ENCODE data around the gene TMPRSS5. TPM values are rescaled to one million over a fixed set of nuclear protein-coding genes. Genes with fewer than 3 reads are reported as not detected.
"Not testable (repeated sequence)": the region's sequence is repeated elsewhere in the genome, so short reads cannot be mapped to it uniquely, and the experiment has no call there.

TMPRSS5 gene
- total RNA-seq, 1 donor from 2014 or later: 1.3 TPM

GRCh38 chr11:113715882-113716625, 9.9 kb upstream of the TMPRSS5 start:
- H3K27me3 Mint-ChIP-seq (ENCODE audit: unreplicated experiment): no peaks in the 10 kb centered on the region
- no peak for DNase-seq
- H3K4me1 Mint-ChIP-seq (ENCODE audit: low read depth, unreplicated experiment): no peaks in the 10 kb centered on the region
- TF ChIP-seq, protein P1, sequence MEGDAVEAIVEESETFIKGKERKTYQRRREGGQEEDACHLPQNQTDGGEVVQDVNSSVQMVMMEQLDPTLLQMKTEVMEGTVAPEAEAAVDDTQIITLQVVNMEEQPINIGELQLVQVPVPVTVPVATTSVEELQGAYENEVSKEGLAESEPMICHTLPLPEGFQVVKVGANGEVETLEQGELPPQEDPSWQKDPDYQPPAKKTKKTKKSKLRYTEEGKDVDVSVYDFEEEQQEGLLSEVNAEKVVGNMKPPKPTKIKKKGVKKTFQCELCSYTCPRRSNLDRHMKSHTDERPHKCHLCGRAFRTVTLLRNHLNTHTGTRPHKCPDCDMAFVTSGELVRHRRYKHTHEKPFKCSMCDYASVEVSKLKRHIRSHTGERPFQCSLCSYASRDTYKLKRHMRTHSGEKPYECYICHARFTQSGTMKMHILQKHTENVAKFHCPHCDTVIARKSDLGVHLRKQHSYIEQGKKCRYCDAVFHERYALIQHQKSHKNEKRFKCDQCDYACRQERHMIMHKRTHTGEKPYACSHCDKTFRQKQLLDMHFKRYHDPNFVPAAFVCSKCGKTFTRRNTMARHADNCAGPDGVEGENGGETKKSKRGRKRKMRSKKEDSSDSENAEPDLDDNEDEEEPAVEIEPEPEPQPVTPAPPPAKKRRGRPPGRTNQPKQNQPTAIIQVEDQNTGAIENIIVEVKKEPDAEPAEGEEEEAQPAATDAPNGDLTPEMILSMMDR (IDR thresholded peaks at IDR 0.05; ENCODE audit: partially characterized antibody, unreplicated experiment): no peak
- no peak overlapping the region for H3K4me3 Mint-ChIP-seq (ENCODE audit: unreplicated experiment)
- H3K27ac Mint-ChIP-seq (ENCODE audit: unreplicated experiment): no peak overlapping the region
- H3K36me3 Mint-ChIP-seq (ENCODE audit: unreplicated experiment): peaks cover 41% of the 10 kb centered on the region
- H3K9me3 Mint-ChIP-seq (ENCODE audit: unreplicated experiment): peaks cover 4% of the 10 kb centered on the region

DNA sequence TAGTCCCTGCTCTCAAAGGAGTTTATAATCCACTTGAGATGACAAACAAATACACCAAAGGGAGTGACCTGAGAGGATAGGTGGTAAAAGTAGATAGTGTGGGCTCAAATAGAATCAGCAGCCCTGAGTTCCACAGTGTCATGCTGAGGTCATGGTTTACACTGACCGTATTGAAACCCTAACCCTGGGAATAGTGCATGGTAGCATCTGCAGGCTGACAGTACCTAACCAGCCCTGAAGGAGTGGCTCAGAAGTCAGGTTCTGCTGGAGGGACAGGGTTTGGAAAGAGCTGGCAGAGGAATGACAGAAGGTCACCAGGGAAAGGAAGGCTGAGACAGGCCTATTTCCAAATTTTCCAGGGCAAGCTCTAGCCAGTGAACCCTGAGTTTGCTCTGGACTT, 9.2 kb upstream of the TMPRSS5 start:
- no peak for DNase-seq
- H3K36me3 Mint-ChIP-seq (ENCODE audit: unreplicated experiment): peaks cover 35% of the 10 kb centered on the region
- TF ChIP-seq, protein P1 (IDR thresholded peaks at IDR 0.05; ENCODE audit: partially characterized antibody, unreplicated experiment): no peak
- peaks cover 4% of the 10 kb centered on the region for H3K9me3 Mint-ChIP-seq (ENCODE audit: unreplicated experiment)
- H3K4me1 Mint-ChIP-seq (ENCODE audit: low read depth, unreplicated experiment): no peaks in the 10 kb centered on the region
- H3K27ac Mint-ChIP-seq (ENCODE audit: unreplicated experiment): no peak overlapping the region
- H3K27me3 Mint-ChIP-seq (ENCODE audit: unreplicated experiment): no peaks in the 10 kb centered on the region
- no peak overlapping the region for H3K4me3 Mint-ChIP-seq (ENCODE audit: unreplicated experiment)

GRCh38 chr11:113710989-113711388, 4.9 kb upstream of the TMPRSS5 start:
- no peak for DNase-seq
- peaks cover 5% of the 10 kb centered on the region for H3K9me3 Mint-ChIP-seq (ENCODE audit: unreplicated experiment)
- H3K4me3 Mint-ChIP-seq (ENCODE audit: unreplicated experiment): no peak overlapping the region
- peaks cover 26% of the 10 kb centered on the region for H3K36me3 Mint-ChIP-seq (ENCODE audit: unreplicated experiment)
- H3K27me3 Mint-ChIP-seq (ENCODE audit: unreplicated experiment): peaks cover 1% of the 10 kb centered on the region
- H3K4me1 Mint-ChIP-seq (ENCODE audit: low read depth, unreplicated experiment): no peaks in the 10 kb centered on the region
- H3K27ac Mint-ChIP-seq (ENCODE audit: unreplicated experiment): no peak overlapping the region
- TF ChIP-seq, protein P1 (IDR thresholded peaks at IDR 0.05; ENCODE audit: partially characterized antibody, unreplicated experiment): no peak

GRCh38 chr11:113703551-113703950, 2.6 kb downstream of the TMPRSS5 start:
- H3K9me3 Mint-ChIP-seq (ENCODE audit: unreplicated experiment); DNase-seq; H3K4me1 Mint-ChIP-seq (ENCODE audit: low read depth, unreplicated experiment); H3K27me3 Mint-ChIP-seq (ENCODE audit: unreplicated experiment); H3K4me3 Mint-ChIP-seq (ENCODE audit: unreplicated experiment); H3K27ac Mint-ChIP-seq (ENCODE audit: unreplicated experiment): not testable (repeated sequence)
- peaks cover 33% of the 10 kb centered on the region for H3K36me3 Mint-ChIP-seq (ENCODE audit: unreplicated experiment)

DNA sequence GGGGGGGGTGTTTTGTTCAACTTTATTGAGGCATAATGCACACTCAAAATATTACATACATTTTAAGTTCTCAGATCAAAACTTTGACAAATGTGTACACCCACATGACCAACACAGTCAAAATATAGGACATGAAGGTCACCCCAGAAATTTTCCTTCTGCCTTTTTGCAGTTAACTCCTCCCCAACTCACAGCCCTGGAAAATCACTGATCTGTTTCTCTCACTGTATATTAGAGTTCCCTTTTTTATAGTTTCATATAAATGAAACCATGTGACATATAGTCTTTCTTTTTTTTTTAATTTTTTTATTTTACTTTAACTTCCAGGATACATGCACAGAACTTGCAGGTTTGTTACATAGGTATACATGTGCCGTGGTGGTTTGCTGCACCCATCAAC, 4.6 kb downstream of the TMPRSS5 start:
- Mint-ChIP-seq H3K36me3 (ENCODE audit: unreplicated experiment) (peaks cover 19% of the 10 kb centered on the region), H3K9me3 (ENCODE audit: unreplicated experiment) (peaks cover 10% of the 10 kb centered on the region), H3K4me1 (ENCODE audit: low read depth, unreplicated experiment) (peaks cover 10% of the 10 kb centered on the region), H3K27ac (ENCODE audit: unreplicated experiment) (no peak overlapping the region), H3K27me3 (ENCODE audit: unreplicated experiment) (peaks cover 7% of the 10 kb centered on the region), H3K4me3 (ENCODE audit: unreplicated experiment) (no peak overlapping the region)
- TF ChIP-seq, protein P1 (IDR thresholded peaks at IDR 0.05; ENCODE audit: partially characterized antibody, unreplicated experiment): no peak
- no peak for DNase-seq
